ENCODE data around the gene CDX4. TPM values are rescaled to one million over a fixed set of nuclear protein-coding genes. Genes with fewer than 3 reads are reported as not detected.

The CDX4 gene, protein sequence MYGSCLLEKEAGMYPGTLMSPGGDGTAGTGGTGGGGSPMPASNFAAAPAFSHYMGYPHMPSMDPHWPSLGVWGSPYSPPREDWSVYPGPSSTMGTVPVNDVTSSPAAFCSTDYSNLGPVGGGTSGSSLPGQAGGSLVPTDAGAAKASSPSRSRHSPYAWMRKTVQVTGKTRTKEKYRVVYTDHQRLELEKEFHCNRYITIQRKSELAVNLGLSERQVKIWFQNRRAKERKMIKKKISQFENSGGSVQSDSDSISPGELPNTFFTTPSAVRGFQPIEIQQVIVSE
- not detected for total RNA-seq
- long read RNA-seq = 0 reads

- Histone ChIP-seq H3K9me3 (no peaks in the 10 kb centered on the region), H3K27me3 (ENCODE audit: low read depth) (peaks cover 8% of the 10 kb centered on the region), H3K36me3 (no peaks in the 10 kb centered on the region), H3K4me3 (no peak within 1 kb of the TSS), H3K27ac (no peak within 1 kb of the TSS), H3K4me1 (no peaks in the 10 kb centered on the region)
- no peak for TF ChIP-seq CTCF (IDR thresholded peaks at IDR 0.05)
- intact Hi-C loops (cut with DNase I) = no loop called here
- ATAC-seq = no peak
- DNase-seq = no peak
Measured at GRCh38 chrX:73446831-73447230, at the start of gene CDX4. TSS of gene CDX4 (plus strand) at chrX:73447053. CDS start at chrX:73447254, 201 bp downstream.

DNA sequence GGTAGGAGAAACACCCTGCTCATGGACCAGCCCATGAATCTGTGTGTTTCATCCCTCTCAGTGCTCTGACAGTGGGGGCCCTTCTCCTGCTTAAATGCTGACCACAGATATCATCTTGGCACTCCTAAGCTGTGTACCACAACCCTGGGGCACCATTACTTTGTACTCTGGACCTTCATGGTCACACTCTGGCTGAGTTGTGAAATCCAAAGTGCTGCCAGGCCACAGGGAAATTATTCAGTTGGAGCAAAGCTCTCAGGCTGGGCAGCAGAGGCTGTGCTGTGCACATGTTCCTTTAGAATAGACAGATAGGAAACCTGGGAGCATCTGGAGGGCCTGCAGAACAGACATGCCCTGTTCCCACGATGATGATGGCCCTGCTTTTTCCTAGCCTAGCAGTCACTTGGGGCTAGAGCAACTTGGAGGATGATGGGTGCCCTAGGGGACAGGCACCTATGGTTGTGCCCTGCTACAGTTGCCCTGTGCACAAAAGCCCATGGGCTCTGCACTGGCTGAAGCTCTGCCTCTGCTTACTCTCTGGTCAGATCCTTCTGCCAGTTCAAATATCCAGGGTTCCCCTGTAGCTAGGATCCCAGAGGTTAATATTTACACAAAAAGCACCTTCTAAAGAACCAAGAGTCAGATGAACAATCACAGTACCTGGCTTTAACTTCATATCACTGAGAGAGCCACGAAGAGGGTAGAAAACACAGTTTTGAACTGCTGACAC lies 48.5 kb upstream of the CDX4 start:
- H3K27me3 ChIP-seq (ENCODE audit: low read depth) = no peaks in the 10 kb centered on the region
- TF ChIP-seq CTCF (IDR thresholded peaks at IDR 0.05) = no peak

GRCh38 chrX:73400136-73400748 lies 46.6 kb upstream of the CDX4 start:
- H3K27ac ChIP-seq = no peak overlapping the region
- DNase-seq = no peak
- H3K9me3 ChIP-seq = no peaks in the 10 kb centered on the region
- H3K36me3 ChIP-seq = no peaks in the 10 kb centered on the region
- no peak overlapping the region for H3K4me3 ChIP-seq
- no peaks in the 10 kb centered on the region for H3K4me1 ChIP-seq
- no peak for ATAC-seq
- no peaks in the 10 kb centered on the region for H3K27me3 ChIP-seq (ENCODE audit: low read depth)
- TF ChIP-seq CTCF (IDR thresholded peaks at IDR 0.05) = no peak
- intact Hi-C loops (cut with DNase I) = no loop called here

More for the DNA sequence above, 48.5 kb upstream of the CDX4 start:
- no peak for DNase-seq
- Histone ChIP-seq H3K36me3 (no peaks in the 10 kb centered on the region), H3K4me1 (no peaks in the 10 kb centered on the region), H3K27ac (no peak overlapping the region), H3K9me3 (no peaks in the 10 kb centered on the region), H3K4me3 (no peak overlapping the region)
- intact Hi-C loops (cut with DNase I) = no loop called here
- no peak for ATAC-seq

DNA sequence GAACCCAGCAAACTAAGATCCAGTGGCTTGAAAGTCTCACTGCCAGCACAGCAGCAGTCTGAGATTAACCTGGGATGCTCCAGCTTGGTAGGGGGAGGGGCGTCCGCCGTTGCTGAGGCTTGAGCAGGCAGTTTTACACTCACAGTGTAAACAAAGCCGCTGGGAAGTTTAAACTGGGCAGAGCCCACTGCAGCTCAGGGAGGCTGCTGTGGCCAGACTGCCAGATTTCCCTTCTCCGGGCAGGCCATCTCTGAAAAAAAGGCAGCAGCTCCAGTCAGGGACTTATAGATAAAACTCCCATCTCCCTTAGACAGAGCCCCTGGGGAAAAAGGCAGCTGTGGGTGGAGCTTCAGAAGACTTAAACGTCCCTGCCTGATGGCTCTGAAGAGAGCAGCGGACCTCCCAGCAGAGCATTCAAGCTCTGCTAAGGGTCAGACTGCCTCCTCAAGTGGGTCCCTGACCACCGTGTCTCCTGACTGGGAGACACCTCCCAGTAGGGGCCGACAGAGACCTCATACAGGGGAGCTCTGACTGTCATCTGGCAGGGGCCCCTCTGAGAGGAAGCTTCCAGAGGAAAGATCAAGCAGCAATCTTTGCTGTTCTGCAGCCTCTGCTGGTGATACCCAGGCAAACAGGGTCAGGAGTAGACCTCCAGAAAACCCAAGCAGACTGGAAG lies 45.1 kb upstream of the CDX4 start:
- TF ChIP-seq CTCF (IDR thresholded peaks at IDR 0.05) = no peak
- H3K27me3 ChIP-seq (ENCODE audit: low read depth) = no peaks in the 10 kb centered on the region
- intact Hi-C loops (cut with DNase I) = no loop called here
- DNase-seq (no peak), ATAC-seq (no peak)
- no peaks in the 10 kb centered on the region for H3K36me3 ChIP-seq
- no peak overlapping the region for H3K27ac ChIP-seq
- no peak overlapping the region for H3K4me3 ChIP-seq
- no peaks in the 10 kb centered on the region for H3K9me3 ChIP-seq
- no peaks in the 10 kb centered on the region for H3K4me1 ChIP-seq

DNA sequence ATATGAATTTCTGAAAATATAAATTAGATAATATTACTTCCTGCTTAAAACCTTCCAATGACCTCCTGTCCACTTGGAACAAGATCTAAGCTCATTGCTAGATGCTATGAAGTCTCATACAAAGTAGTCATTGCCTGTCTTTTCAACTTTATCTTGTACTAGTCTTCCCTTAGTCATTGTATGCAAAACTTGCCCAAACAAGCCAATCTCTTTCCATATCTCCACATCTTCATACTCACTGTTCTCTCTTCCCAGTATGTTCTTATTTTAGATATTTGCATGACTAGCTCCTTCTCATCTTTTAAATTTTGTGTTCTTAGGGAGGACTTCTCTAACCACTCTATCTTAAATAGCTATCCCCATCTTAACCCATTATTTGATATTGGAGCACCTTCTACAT lies 33.9 kb upstream of the CDX4 start:
- H3K4me1 ChIP-seq = no peaks in the 10 kb centered on the region
- no peaks in the 10 kb centered on the region for H3K27me3 ChIP-seq (ENCODE audit: low read depth)
- intact Hi-C loops (cut with DNase I) = no loop called here
- TF ChIP-seq CTCF (IDR thresholded peaks at IDR 0.05) = no peak
- H3K9me3 ChIP-seq = peaks cover 4% of the 10 kb centered on the region
- no peaks in the 10 kb centered on the region for H3K36me3 ChIP-seq
- no peak overlapping the region for H3K27ac ChIP-seq
- no peak overlapping the region for H3K4me3 ChIP-seq
- DNase-seq (no peak), ATAC-seq (no peak)

Data from lower lobe of right lung (tissue), 2 donors.